ENCODE results near the gene PLN. TPM values are rescaled to one million over a fixed set of nuclear protein-coding genes. Genes with fewer than 3 reads are reported as not detected.

The PLN gene
- total RNA-seq, 8 experiments from 2014 or later = 0.21 to 12.6 (median 0.59) TPM

Other genes starting within 250 kb of the PLN start
- gene CEP85L, start 103.3 kb downstream of the PLN start, total RNA-seq = 10 to 100 TPM in 6 of 8 experiments, 1 to 10 TPM in 2; 8.3 to 27.8 (median 12.7) TPM